Glomerular endothelial cell (primary cell): ENCODE measurements around the gene IFNG. TPM values are rescaled to one million over a fixed set of nuclear protein-coding genes. Genes with fewer than 3 reads are reported as not detected.
"Not testable (repeated sequence)": the region's sequence is repeated elsewhere in the genome, so short reads cannot be mapped to it uniquely, and the experiment has no call there.

Source experiments
- DNase-seq: peaks from one replicate; pipeline ENCODE4 v3.0.0-alpha.2; 2011; ENCODE audit warnings: low read depth, low spot score; ENCODE audit errors: extremely low read depth
- total RNA-seq: library from RNA; depleted of rRNA; stranded (reverse); fragments of >200 nt; gene quantifications from 2 replicates; pipeline ENCODE4 v1.2.3, GENCODE V29; 2015

The IFNG gene
- not detected in 2 replicates for total RNA-seq

GRCh38 chr12:68159681-68160304 lies at the start of gene IFNG:
TSS of gene IFNG (minus strand) at chr12:68159740. CDS start at chr12:68159615, 125 bp downstream.
- DNase-seq = no peak

GRCh38 chr12:68209048-68209728 lies 49.6 kb upstream of the IFNG start:
- not testable (repeated sequence) for DNase-seq

GRCh38 chr12:68207276-68207675 lies 47.7 kb upstream of the IFNG start:
- DNase-seq = no peak

- no peak for DNase-seq
Observed at GRCh38 chr12:68206446-68206845, 46.9 kb upstream of the IFNG start.

GRCh38 chr12:68203460-68203875 lies 43.9 kb upstream of the IFNG start:
- DNase-seq = no peak

GRCh38 chr12:68200854-68201253 lies 41.3 kb upstream of the IFNG start:
- DNase-seq = no peak

- no peak for DNase-seq
Observed at GRCh38 chr12:68199127-68199526, 39.6 kb upstream of the IFNG start.

GRCh38 chr12:68198507-68199086 lies 39.1 kb upstream of the IFNG start:
- no peak for DNase-seq

GRCh38 chr12:68190301-68190700 lies 30.8 kb upstream of the IFNG start:
- DNase-seq = no peak

- no peak for DNase-seq
Observed at GRCh38 chr12:68189821-68190242, 30.3 kb upstream of the IFNG start.

- DNase-seq = no peak
Observed at GRCh38 chr12:68185598-68185997, 26.1 kb upstream of the IFNG start.

GRCh38 chr12:68180792-68181744 lies 21.5 kb upstream of the IFNG start:
- DNase-seq = no peak

- no peak for DNase-seq
Observed at GRCh38 chr12:68178774-68179439, 19.4 kb upstream of the IFNG start.

- DNase-seq = no peak
Observed at GRCh38 chr12:68178184-68178583, 18.6 kb upstream of the IFNG start.

- DNase-seq = no peak
Observed at GRCh38 chr12:68177562-68177961, 18.0 kb upstream of the IFNG start.

- no peak for DNase-seq
Observed at GRCh38 chr12:68176257-68176656, 16.7 kb upstream of the IFNG start.

- DNase-seq = no peak
Observed at GRCh38 chr12:68175557-68176061, 16.1 kb upstream of the IFNG start.

- not testable (repeated sequence) for DNase-seq
Observed at GRCh38 chr12:68174761-68175160, 15.2 kb upstream of the IFNG start.

- no peak for DNase-seq
Observed at GRCh38 chr12:68173792-68174191, 14.3 kb upstream of the IFNG start.

- DNase-seq = no peak
Observed at GRCh38 chr12:68170726-68171125, 11.2 kb upstream of the IFNG start.
